ENCODE results near the gene KCNMA1. TPM values are rescaled to one million over a fixed set of nuclear protein-coding genes. Genes with fewer than 3 reads are reported as not detected.

The KCNMA1 gene
- total and polyA plus RNA-seq, 10 of the 15 experiments (the other 5 are each of a cell fraction or from before 2014, with no cell fraction given): 8.5 to 77.0 (median 21.3) TPM

GRCh38 chr10:77441353-77442166 lies 196.0 kb downstream of the KCNMA1 start:
- Histone ChIP-seq H3K36me3 (ENCODE audit: control insufficient read depth in 2 of 2, insufficient read depth in 2 of 2, low read length in 1 of 2) (no peaks in the 10 kb centered on the region), H3K4me2 (ENCODE audit: control insufficient read depth, insufficient read depth) (no peak overlapping the region), H2AFZ (ENCODE audit: control insufficient read depth, low read depth, low read length) (no peak overlapping the region), H3K4me3 (no peak overlapping the region), H3K9ac (ENCODE audit: control insufficient read depth, insufficient read depth, low read length) (no peak overlapping the region), H3K27ac (ENCODE audit: control insufficient read depth, insufficient read depth) (no peak overlapping the region), H4K20me1 (ENCODE audit: control insufficient read depth, insufficient read depth) (no peaks in the 10 kb centered on the region), H3K79me2 (ENCODE audit: control insufficient read depth, insufficient read depth, low read length) (no peaks in the 10 kb centered on the region), H3K27me3 (replicated peaks in 1 of 2; ENCODE audit: control insufficient read depth in 2 of 2, insufficient read depth in 2 of 2, low read length in 1 of 2) (no peaks in the 10 kb centered on the region), H3K9me3 (replicated peaks; ENCODE audit: control insufficient read depth, insufficient read depth, low read length) (no peaks in the 10 kb centered on the region), H3K4me1 (ENCODE audit: control insufficient read depth, insufficient read depth, low read length) (no peaks in the 10 kb centered on the region)
- in situ Hi-C loops (cut with MboI) (no loop called here), intact Hi-C loops (cut with micrococcal nuclease; ENCODE audit: unreplicated experiment) (no loop called here)
- CTCF ChIA-PET: interaction anchor here (0.8 to 1.0 kb wide), 2 partner anchors 12 to 64 kb away, joined by 4 read pairs; no protein-coding TSS in a partner anchor
- SMC1A ChIA-PET (ENCODE audit: uncharacterized antibody, unreplicated experiment): interaction anchor here (1.1 to 1.5 kb wide), 2 partner anchors 11 to 13 kb away, joined by 3 to 5 read pairs; no protein-coding TSS in a partner anchor
- no TSS peak for BruUV-seq (replicated peaks)
- no peak for FAIRE-seq
- RAD21 ChIA-PET (ENCODE audit: unreplicated experiment): no interaction called here
- no peak for DNase-seq (ENCODE audit: low read depth, low spot score)
- 34% methylated on average over 8 of the region's 8 CpGs for WGBS (ENCODE audit: insufficient coverage, insufficient replicate concordance, low lambda C conversion rate, missing lambda C conversion rate)
- POLR2A ChIA-PET: interaction anchor here (0.7 kb wide), 1 partner anchor 414 kb away, joined by 5 read pairs; no protein-coding TSS in a partner anchor
- no peak for TF ChIP-seq E2F8 (IDR thresholded peaks at IDR 0.05; ENCODE audit: low read depth, partially characterized antibody)
- TF ChIP-seq RUNX3 (IDR thresholded peaks at IDR 0.05; ENCODE audit: low read length): no peak
- TF ChIP-seq ZSCAN29 (IDR thresholded peaks at IDR 0.05): no peak
- no peak for TF ChIP-seq GABPA (IDR thresholded peaks at IDR 0.05; ENCODE audit: low read depth)
- no peak for TF ChIP-seq YY1 (IDR thresholded peaks at IDR 0.05; ENCODE audit: low read depth, low read length)
- TF ChIP-seq MYC (IDR thresholded peaks at IDR 0.05; ENCODE audit: insufficient read depth, insufficient read length, insufficient replicate concordance, low read length, severe bottlenecking): no peak
- TF ChIP-seq NFYA (IDR thresholded peaks at IDR 0.05; ENCODE audit: borderline replicate concordance, low read depth, low read length): no peak
- TF ChIP-seq JUND (IDR thresholded peaks at IDR 0.05; ENCODE audit: low read depth, low read length): no peak
- no peak for TF ChIP-seq CUX1 (IDR thresholded peaks at IDR 0.05; ENCODE audit: insufficient replicate concordance, low read depth, low read length)
- TF ChIP-seq, protein P1, sequence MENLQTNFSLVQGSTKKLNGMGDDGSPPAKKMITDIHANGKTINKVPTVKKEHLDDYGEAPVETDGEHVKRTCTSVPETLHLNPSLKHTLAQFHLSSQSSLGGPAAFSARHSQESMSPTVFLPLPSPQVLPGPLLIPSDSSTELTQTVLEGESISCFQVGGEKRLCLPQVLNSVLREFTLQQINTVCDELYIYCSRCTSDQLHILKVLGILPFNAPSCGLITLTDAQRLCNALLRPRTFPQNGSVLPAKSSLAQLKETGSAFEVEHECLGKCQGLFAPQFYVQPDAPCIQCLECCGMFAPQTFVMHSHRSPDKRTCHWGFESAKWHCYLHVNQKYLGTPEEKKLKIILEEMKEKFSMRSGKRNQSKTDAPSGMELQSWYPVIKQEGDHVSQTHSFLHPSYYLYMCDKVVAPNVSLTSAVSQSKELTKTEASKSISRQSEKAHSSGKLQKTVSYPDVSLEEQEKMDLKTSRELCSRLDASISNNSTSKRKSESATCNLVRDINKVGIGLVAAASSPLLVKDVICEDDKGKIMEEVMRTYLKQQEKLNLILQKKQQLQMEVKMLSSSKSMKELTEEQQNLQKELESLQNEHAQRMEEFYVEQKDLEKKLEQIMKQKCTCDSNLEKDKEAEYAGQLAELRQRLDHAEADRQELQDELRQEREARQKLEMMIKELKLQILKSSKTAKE (IDR thresholded peaks at IDR 0.05; ENCODE audit: low read depth, poor library complexity, severe bottlenecking): no peak
- TF ChIP-seq PAX8 (IDR thresholded peaks at IDR 0.05): no peak
- no peak for ATAC-seq
